Measurements from ENCODE around the gene SEMA4D.

SEMA4D gene

DNA sequence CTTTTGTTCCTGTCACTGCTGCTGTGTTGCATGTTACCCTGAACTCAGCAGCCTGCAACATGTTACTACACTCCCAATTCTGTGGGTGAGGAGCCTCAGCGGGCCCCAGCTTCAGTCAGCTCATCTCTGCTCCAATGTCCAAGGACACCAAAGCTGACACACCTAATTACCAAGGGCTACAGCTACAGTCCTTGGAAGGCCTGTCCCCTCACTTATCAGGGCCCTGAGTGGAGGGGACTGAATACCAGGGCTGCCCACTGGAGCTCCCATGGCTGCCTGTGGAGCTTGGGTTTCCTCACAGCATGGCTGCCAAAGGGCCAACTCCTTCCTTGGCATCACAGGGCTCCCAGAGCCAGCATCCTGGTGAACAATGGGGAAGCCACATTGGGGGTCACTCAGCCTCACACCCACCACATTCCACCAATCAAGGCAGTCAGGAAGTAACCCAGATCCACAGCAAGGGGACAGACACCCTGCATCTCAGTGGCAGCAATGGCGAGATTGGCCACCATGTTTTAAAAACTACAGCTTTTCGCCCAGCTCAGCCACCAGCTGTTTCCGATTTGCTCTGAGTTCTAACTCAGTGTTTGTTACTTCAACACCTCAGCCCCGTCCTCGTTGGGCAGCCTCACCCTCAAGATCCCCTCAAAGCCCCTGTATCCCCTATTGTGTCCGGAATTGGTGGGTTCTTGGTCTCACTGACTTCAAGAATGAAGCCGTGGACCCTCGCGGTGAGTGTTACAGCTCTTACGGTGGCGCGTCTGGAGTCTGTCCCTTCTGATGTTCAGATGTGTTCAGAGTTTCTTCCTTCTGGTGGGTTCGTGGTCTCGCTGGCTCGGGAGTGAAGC, 18.9 kb downstream of the SEMA4D start:
- ATAC-seq (ENCODE audit: insufficient read depth, low read depth) (no peak), DNase-seq (no peak)
- peak overlapping the region; percentile 29 for H3K4me2 ChIP-seq (ENCODE audit: insufficient read depth, low read length)
- H3K4me1 ChIP-seq (ENCODE audit: insufficient read depth, low read length): peaks cover 92% of the 10 kb centered on the region
- peaks cover 75% of the 10 kb centered on the region for H3K36me3 ChIP-seq (ENCODE audit: insufficient read depth, low read length)
- no peaks in the 10 kb centered on the region for H3K9me3 ChIP-seq (ENCODE audit: insufficient read depth, low read length, severe bottlenecking)
- no peak overlapping the region for H3K4me3 ChIP-seq (ENCODE audit: low read depth in 1 of 2, low read length in 2 of 2)
- no peak overlapping the region for H2AFZ ChIP-seq (ENCODE audit: low read depth, low read length)
- no peak for TF ChIP-seq EZH2 (IDR thresholded peaks at IDR 0.05; ENCODE audit: borderline replicate concordance, low read depth, low read length, severe bottlenecking)
- TF ChIP-seq, protein P1, sequence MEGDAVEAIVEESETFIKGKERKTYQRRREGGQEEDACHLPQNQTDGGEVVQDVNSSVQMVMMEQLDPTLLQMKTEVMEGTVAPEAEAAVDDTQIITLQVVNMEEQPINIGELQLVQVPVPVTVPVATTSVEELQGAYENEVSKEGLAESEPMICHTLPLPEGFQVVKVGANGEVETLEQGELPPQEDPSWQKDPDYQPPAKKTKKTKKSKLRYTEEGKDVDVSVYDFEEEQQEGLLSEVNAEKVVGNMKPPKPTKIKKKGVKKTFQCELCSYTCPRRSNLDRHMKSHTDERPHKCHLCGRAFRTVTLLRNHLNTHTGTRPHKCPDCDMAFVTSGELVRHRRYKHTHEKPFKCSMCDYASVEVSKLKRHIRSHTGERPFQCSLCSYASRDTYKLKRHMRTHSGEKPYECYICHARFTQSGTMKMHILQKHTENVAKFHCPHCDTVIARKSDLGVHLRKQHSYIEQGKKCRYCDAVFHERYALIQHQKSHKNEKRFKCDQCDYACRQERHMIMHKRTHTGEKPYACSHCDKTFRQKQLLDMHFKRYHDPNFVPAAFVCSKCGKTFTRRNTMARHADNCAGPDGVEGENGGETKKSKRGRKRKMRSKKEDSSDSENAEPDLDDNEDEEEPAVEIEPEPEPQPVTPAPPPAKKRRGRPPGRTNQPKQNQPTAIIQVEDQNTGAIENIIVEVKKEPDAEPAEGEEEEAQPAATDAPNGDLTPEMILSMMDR (IDR thresholded peaks at IDR 0.05; ENCODE audit: borderline replicate concordance, extremely low read depth, low read length, poor library complexity, severe bottlenecking): no peak
- H4K20me1 ChIP-seq (ENCODE audit: insufficient read depth, low read length): peaks cover 79% of the 10 kb centered on the region
- H3K79me2 ChIP-seq (ENCODE audit: insufficient read depth, low read length): peaks cover 92% of the 10 kb centered on the region
- no peaks in the 10 kb centered on the region for H3K27me3 ChIP-seq (ENCODE audit: insufficient read depth, low read length, poor library complexity)
- H3K27ac ChIP-seq (ENCODE audit: low read length): peak overlapping the region; percentile 76
- no peak overlapping the region for H3K9ac ChIP-seq (ENCODE audit: low read depth, low read length)

DNA sequence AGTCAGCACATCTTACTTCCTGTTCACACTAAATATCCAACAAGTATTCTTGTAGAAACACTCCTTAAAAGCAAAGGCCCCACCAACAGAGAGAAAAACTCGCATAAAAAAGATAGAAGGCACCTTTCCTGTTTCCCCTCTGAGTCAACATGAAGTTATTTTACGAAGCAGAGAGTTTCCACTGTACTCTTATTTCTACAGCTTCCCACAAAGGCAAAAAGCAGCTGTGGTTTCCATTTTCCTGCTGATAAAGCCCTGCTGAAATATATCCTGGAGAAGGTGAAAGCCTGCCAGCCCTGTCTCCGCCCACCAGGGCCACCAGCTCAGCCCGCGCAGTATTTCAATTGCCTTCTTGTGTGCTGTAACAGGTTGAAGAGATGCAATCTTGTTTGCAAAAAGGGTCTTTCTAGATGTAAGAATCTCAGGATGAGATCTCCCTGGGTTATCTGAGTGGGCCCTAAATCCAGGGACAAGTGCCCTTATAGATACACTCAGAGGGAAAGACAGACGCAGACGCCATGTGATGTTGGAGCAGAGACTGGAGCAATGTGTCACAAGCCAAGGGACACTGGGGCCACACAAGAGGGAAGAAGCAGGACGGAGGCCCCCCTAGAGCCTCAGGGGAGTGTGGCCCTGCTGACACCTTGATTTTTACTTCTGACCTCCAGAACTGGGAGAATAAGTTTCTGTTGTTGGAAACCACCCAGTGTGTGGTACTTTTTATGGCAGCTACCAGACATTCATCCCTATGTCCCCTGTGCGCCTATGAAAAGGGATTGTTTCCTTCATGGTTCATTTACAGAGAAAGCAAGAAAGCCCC, 19.9 kb downstream of the SEMA4D start:
- H3K4me2 ChIP-seq (ENCODE audit: insufficient read depth, low read length): peak overlapping the region; percentile 47

DNA sequence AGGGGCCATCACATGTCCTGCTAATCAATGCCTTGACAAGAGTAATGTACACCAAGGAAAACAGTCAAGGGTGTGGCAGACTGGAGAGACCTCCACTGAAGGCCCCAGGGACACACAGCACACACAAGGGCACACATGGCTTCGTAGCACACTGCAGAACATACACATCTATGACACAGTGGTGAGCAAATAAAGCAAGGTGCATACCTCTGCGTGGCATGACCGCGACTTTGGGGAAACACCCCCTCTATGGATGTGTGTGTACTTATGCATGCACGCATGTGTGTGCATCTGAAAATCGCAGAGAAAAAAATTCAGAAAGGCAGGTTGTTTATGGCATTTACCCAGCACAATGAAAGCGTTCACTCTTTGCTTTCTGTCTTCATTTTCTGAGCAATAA, 20.5 kb downstream of the SEMA4D start:
- peaks cover 92% of the 10 kb centered on the region for H3K79me2 ChIP-seq (ENCODE audit: insufficient read depth, low read length)
- H3K4me1 ChIP-seq (ENCODE audit: insufficient read depth, low read length): peaks cover 90% of the 10 kb centered on the region
- DNase-seq: no peak
- H3K9me3 ChIP-seq (ENCODE audit: insufficient read depth, low read length, severe bottlenecking): no peaks in the 10 kb centered on the region
- peak overlapping the region; percentile 77 for H3K27ac ChIP-seq (ENCODE audit: low read length)
- peaks cover 77% of the 10 kb centered on the region for H4K20me1 ChIP-seq (ENCODE audit: insufficient read depth, low read length)
- no peak overlapping the region for H2AFZ ChIP-seq (ENCODE audit: low read depth, low read length)
- no peak for ATAC-seq (ENCODE audit: insufficient read depth, low read depth)
- TF ChIP-seq EZH2 (IDR thresholded peaks at IDR 0.05; ENCODE audit: borderline replicate concordance, low read depth, low read length, severe bottlenecking): no peak
- TF ChIP-seq, protein P1 (IDR thresholded peaks at IDR 0.05; ENCODE audit: borderline replicate concordance, extremely low read depth, low read length, poor library complexity, severe bottlenecking): no peak
- H3K9ac ChIP-seq (ENCODE audit: low read depth, low read length): peak overlapping the region; percentile 28
- peak overlapping the region; percentile 47 for H3K4me2 ChIP-seq (ENCODE audit: insufficient read depth, low read length)
- H3K36me3 ChIP-seq (ENCODE audit: insufficient read depth, low read length): peaks cover 71% of the 10 kb centered on the region
- no peak overlapping the region; a peak in 1 of 4 replicates for H3K4me3 ChIP-seq (ENCODE audit: low read depth in 1 of 2, low read length in 2 of 2)
- H3K27me3 ChIP-seq (ENCODE audit: insufficient read depth, low read length, poor library complexity): no peaks in the 10 kb centered on the region

More for the DNA sequence above, 19.9 kb downstream of the SEMA4D start:
- Histone ChIP-seq H3K9me3 (ENCODE audit: insufficient read depth, low read length, severe bottlenecking) (no peaks in the 10 kb centered on the region), H4K20me1 (ENCODE audit: insufficient read depth, low read length) (peaks cover 78% of the 10 kb centered on the region), H2AFZ (ENCODE audit: low read depth, low read length) (no peak overlapping the region), H3K79me2 (ENCODE audit: insufficient read depth, low read length) (peaks cover 92% of the 10 kb centered on the region), H3K9ac (ENCODE audit: low read depth, low read length) (peak overlapping the region; percentile 28), H3K27me3 (ENCODE audit: insufficient read depth, low read length, poor library complexity) (no peaks in the 10 kb centered on the region), H3K27ac (ENCODE audit: low read length) (peak overlapping the region; percentile 77), H3K4me1 (ENCODE audit: insufficient read depth, low read length) (peaks cover 90% of the 10 kb centered on the region), H3K36me3 (ENCODE audit: insufficient read depth, low read length) (peaks cover 77% of the 10 kb centered on the region), H3K4me3 (ENCODE audit: low read depth in 1 of 2, low read length in 2 of 2) (no peak overlapping the region)
- TF ChIP-seq, protein P1 (IDR thresholded peaks at IDR 0.05; ENCODE audit: borderline replicate concordance, extremely low read depth, low read length, poor library complexity, severe bottlenecking): no peak
- ATAC-seq (ENCODE audit: insufficient read depth, low read depth) (peak; percentile 86), DNase-seq (peak; percentile 77)
